RWPE1 (cell line): ENCODE measurements around the gene WDR19.

ENCODE experiments used
- CTCF ChIA-PET: fragments of 350-600 bp; sonication (Branson Sonifier 250); formaldehyde crosslinking; extraction: SDS; loops from one replicate; lab custom pipeline; 2021; lab: Yijun Ruan, JAX
- POLR2A ChIA-PET: fragments of 400-600 bp; formaldehyde crosslinking; extraction: SDS; loops from one replicate; lab custom pipeline; 2020; ENCODE audit warnings: antibody characterized with exemption; ENCODE audit not compliant: low non-redundant PET; lab: Yijun Ruan, JAX
- DNase-seq: peaks from one replicate; pipeline ENCODE4 v3.0.0; 2012; ENCODE audit warnings: low spot score
- H3K27ac ChIP-seq: fragments of 450-650 bp; 2 replicates; pipeline ENCODE4 v1.5.1; 2017
- TF ChIP-seq, protein P1 (sequence below): fragments of 450-650 bp; conservative IDR thresholded peaks from 2 replicates; pipeline ENCODE4 v1.5.1; 2017; ENCODE audit warnings: low read depth, mild to moderate bottlenecking

Gene WDR19

DNA sequence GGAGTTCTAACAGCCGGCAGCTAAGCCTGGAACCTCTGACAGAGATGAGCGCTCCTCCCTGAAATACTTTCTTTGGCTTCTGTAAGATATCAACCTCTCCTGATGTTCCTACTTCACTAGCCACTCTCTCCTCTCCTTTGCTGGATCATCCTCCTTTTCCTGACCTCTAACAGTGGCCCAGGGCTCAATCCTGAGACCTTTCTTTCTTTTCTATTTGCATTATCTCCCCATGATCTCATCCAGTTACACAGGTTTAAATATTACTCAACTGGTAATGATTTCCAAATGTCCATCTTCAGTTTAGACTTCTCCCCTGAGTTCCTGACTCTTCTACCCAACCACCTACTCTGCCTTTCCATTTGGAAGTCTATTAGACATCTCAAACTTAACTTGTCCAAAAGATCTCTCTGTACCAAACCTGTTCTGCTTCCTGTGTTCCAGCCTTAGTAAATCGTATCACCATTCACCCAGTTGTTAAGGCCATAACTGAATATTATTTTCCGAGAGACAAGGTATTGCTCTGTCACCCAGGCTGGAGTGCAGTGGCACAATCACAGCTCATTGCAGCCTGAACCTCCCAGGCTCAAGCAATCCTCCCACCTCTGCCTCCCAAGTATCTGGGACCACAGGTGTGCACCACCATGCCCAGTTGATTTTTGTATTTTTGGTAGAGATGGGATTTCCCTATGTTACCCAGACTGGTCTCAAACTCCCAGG lies 142.7 kb downstream of the WDR19 start:
- H3K27ac ChIP-seq: no peak overlapping the region
- POLR2A ChIA-PET: no interaction called here
- TF ChIP-seq, protein P1, sequence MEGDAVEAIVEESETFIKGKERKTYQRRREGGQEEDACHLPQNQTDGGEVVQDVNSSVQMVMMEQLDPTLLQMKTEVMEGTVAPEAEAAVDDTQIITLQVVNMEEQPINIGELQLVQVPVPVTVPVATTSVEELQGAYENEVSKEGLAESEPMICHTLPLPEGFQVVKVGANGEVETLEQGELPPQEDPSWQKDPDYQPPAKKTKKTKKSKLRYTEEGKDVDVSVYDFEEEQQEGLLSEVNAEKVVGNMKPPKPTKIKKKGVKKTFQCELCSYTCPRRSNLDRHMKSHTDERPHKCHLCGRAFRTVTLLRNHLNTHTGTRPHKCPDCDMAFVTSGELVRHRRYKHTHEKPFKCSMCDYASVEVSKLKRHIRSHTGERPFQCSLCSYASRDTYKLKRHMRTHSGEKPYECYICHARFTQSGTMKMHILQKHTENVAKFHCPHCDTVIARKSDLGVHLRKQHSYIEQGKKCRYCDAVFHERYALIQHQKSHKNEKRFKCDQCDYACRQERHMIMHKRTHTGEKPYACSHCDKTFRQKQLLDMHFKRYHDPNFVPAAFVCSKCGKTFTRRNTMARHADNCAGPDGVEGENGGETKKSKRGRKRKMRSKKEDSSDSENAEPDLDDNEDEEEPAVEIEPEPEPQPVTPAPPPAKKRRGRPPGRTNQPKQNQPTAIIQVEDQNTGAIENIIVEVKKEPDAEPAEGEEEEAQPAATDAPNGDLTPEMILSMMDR: no peak
- CTCF ChIA-PET: interaction anchor here (0.5 to 0.6 kb wide), 2 partner anchors 29 to 177 kb away, joined by 3 to 4 read pairs; no protein-coding TSS in a partner anchor
- DNase-seq: no peak

DNA sequence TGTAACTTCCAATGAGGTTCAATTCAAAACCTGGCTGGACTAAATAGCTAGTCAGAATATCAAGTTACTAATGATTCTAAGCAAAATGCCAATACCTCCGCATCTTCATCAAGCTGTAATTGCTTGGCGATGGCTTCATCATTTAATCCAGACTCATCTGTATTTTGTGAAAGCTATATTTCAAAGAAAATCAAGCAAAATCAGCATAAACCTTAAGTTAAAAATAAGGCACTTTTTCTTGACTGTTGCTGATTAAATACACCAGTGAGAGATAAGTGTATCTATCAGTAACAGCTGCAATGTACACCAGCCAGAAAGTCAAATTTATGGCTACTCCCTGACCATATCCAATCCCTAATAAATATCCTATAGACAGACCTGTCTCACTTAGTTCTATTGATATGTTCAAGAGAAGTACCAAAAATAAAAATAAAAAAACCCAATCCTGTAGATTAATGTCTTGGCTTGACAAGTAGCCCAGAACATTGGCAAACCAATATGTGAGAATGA lies 144.2 kb downstream of the WDR19 start:
- TF ChIP-seq, protein P1: no peak
- no peak overlapping the region for H3K27ac ChIP-seq
- CTCF ChIA-PET: no interaction called here
- POLR2A ChIA-PET: no interaction called here
- DNase-seq: no peak

DNA sequence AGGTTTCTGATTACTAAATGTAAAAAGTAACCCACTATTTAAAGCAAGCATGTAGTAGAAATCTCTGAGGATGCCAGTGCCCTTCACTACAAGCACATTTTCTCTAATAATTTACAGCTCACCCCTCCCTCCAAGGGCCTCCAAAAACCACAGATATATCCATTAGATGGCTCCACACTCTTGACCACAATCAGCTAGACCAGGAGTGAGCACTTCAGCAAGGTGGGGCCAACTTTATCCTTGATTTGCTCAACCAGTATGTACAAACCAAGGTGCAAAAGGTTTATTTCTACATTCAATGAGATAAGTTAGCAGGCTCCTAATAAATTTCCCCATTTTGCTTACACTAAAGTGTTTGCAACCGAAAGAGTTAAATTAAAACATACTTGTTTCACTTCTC lies 148.0 kb downstream of the WDR19 start:
- POLR2A ChIA-PET: no interaction called here
- TF ChIP-seq, protein P1: no peak
- H3K27ac ChIP-seq: no peak overlapping the region
- CTCF ChIA-PET: no interaction called here
- DNase-seq: no peak

DNA sequence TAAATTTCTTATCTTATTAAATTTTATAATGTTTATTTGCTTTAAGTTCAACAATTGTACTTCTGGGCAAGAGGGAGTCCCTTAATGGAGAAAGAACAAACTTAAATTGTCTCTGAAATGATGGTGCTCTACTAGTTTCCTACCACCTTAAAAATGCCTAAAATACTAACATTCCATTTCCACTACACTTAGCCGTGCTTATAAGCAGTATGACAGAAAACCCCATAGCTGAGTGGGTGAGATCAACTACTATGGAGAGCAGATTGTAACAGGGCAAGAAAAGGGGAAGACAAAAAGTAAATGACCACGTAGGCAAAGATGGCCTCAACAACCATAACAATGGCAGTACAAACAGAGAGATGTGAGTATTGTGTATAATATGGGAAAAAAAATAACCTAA lies 148.9 kb downstream of the WDR19 start:
- CTCF ChIA-PET: interaction anchor here (0.6 to 0.8 kb wide), 2 partner anchors 9 to 247 kb away, joined by 3 read pairs; no protein-coding TSS in a partner anchor
- H3K27ac ChIP-seq: no peak overlapping the region
- no peak for DNase-seq
- POLR2A ChIA-PET: no interaction called here
- TF ChIP-seq, protein P1: no peak
